NOMO-1 treated with DMSO at 0.1 percent for 48 hours (cell line): ENCODE data around the gene EXOC2.
A peak's percentile ranks its signal among the peaks of the same experiment; 100 is the strongest.
"Not testable (repeated sequence)": the region's sequence is repeated elsewhere in the genome, so short reads cannot be mapped to it uniquely, and the experiment has no call there.

Experiments used
- DNase-seq: peaks from one replicate; lab custom pipeline; 2025; ENCODE audit not compliant: unreplicated experiment; lab: John Stamatoyannopoulos, UW

Gene EXOC2

DNA sequence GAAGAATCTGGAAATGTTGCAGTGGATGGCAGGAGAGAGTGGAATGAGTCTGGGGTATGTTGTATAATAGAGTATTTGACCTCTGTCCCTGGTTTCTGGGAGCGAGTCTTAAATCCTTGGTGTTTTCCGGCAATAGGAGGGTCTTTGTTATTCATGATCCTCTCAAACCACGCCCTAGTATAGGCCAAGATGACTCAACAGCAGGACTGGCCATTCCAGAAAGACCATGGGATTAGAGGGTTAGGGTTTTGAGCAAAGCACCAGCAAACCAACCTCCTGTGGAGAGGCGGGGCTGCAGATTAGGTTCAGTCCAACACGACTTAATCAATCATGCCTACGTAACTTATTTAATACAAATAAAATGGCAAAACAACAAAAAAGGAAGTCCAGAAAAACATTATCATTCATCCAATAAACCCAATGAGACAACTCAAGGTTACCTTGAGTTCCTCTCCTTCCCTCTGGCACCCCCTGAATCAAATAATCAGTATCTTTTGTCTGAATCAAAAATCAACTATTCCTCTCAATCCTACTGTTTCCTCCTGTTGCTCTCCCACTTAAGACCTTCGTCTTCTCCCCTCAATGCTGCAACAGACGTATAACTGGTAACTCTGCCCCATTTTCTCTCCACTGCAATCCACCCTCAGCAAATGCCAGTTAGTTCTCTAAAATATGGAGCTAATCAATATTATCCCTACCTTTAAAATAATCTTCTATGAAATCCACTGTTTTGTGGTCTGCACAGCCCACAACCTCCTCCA lies 51.5 kb downstream of the EXOC2 start:
- DNase-seq, result no peak

DNA sequence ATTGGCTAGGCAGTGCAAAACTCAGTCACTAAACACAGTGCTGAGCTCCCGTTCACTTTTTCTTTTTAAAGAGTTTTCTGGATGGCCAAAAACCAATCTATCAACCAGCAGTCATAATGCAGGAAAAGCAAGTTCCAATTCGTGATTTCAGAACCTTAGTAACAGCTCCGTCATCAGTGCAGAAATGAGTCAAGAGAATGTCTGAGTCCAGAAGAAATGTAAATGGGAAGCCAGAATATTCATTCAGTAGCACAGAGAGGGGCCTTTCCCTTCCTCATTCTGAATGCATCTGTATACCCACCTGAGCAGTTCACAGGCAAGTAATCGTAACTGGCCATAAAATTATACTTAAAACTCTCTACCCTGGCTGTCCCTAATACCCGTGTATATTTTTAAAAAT lies 56.5 kb downstream of the EXOC2 start:
- no peak for DNase-seq

DNA sequence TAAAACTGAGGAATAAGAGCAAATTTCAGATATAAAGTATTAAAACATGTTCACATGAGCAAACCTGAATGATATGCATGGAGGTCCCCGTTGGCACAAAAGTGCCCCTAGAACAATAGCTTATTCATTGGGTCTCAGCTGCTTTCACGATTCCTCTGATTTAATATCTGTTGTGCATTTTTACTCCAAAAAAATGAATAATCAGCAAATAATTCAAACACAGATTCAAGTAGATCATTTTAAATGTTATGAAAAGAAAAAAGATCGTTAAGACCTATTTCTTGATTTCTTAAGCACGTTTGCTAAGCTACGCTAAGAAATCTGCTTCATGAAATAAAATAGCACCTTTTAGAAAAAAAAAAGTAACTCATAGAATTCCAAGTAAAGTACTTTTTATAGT lies 57.7 kb downstream of the EXOC2 start:
- no peak for DNase-seq

DNA sequence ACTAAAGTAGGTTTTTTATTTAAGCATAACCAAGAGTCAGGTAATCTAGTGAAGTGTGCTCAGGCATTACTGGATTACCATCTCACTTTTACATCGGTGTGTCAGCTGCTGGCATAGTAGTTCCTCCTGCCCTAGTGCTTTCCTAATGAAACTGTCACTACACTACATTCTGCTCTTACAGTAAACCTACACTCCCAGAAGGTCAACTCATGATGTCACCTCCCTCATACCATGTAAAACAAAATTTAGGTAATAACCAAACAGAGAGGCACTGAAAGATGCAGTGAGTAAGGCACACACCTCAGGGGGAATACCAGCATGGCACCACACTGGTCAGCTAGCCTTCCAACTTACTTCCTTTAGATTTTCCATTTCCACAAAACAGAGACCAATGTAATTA lies 59.3 kb downstream of the EXOC2 start:
- DNase-seq, result no peak

DNA sequence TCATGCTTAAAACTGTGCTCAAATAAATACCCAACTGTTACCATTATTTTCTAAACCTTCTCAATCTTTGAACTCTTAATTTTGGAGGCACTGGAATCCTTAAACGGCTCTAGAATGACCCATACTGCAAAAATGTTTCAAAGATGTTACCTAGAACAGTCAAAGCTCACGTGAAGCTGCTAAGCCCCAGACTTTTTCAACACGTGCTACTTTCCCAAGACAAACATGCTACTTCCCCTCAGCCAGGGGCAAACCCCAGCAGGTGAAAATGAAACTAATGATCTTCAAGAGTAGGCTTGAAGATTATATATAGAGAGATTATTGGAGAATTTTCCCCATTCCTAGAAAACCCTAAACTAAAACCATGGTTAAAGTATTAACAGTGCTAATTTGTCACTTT lies 64.2 kb downstream of the EXOC2 start:
- no peak for DNase-seq

DNA sequence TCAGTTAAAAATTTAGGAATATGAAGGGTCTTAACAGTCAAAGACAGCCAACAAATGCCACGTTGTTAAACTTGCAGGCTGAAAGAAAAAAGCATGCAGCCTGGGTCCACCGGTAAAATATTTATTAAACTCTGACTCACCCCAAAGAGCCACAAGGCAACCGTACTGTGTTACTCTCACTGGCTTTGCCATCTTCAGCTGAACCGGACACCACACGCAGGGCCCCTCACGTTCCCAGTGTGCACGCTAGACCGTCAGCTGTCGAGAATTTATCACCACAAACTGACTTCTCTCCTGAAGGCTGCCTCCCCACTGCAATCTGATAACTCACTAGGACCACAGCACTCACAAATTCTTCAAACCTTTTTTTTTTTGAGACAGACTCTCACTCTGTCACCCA lies 66.7 kb downstream of the EXOC2 start:
- DNase-seq, result no peak

DNA sequence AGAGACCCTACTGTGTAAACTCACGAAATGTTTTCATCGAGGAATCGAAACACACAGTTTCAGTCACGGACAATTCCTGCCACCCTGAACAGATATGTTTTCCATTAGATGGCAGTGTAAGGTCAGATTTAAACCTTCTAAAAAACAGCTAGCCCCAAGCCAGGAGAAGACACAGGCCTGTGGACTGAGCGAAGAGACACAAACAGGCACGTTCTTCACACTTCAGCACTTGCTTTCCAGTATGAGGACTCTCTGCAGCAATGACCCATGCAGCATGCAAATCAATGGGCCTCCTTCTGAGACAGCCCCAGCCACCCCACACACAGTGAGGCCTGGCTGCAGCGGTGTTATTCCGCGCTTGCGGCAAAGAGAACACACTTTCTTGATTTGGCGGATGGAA lies 68.0 kb downstream of the EXOC2 start:
- no peak for DNase-seq

DNA sequence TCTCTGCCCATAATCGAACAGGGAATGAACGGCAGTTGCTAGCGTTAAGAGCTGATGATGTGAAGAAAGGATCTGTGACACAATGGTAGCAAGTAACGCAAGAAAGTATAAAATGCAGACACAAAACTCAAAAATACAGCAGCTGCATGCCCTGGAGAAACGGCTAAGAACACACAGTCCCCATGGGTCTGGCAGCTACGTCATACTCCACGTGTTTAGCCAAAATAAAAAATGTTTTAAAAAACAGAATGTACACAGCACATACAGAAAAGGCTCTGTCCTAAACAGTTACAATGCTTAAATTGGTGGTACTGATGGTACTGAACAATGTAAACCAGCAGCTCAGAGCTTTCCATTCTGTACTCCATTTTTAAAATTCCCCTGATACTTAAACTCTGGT lies 70.5 kb downstream of the EXOC2 start:
- DNase-seq, result no peak

DNA sequence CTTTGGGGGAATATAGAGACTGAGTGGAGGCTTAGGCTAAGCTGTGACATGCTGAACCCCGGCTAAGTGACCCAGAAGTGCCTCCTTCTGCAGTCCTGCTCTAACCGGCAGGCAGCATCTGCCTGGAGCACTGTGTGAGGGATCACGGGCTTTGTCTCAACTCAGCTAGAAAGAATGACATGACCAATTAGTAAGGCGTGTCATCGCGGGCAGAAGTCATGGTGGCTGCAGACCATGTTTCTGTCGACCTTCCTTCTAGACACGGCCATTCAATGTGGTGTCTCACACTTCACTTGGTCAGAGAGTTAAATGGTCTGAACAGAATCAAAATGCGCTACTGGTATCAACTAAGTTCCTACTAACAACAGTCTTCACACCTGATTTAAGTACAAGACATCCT lies 71.0 kb downstream of the EXOC2 start:
- no peak for DNase-seq

DNA sequence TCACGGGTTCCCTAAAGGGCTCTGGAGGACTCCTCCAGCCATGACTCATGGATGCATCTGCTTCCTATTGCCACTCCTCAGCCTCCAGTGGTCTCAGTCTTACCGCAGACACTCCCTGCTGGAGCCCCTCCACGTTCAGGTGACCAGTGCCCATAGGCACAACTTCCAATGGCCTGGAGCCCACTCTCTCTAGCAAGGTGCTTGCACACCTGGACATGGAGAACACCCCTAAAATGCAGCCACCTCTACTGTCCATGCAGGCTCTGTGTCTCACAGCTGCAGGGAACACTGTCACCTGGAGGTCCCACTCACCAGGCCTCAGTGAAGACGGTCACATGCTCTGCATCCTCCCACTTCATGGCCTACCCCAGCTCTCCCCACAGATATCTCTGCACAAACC lies 72.0 kb downstream of the EXOC2 start:
- no peak for DNase-seq

DNA sequence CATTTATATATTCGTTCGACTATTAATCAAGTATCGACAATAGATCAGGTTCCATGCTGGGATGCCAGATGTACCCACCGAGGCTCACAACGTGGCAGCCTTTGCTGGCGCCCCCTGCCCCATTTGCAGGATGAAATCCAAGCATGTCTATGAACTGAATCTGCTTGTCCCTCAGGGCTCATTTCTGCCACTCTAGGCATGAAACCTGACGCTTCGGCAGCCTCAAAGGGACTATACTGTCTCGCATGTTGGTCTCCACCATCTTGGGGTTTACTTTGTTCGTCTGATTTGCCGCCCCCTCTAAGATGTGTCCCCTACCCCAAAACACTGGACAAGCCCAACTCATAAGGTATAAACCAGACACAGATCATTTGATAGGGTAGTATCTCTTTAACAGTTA lies 72.8 kb downstream of the EXOC2 start:
- no peak for DNase-seq

DNA sequence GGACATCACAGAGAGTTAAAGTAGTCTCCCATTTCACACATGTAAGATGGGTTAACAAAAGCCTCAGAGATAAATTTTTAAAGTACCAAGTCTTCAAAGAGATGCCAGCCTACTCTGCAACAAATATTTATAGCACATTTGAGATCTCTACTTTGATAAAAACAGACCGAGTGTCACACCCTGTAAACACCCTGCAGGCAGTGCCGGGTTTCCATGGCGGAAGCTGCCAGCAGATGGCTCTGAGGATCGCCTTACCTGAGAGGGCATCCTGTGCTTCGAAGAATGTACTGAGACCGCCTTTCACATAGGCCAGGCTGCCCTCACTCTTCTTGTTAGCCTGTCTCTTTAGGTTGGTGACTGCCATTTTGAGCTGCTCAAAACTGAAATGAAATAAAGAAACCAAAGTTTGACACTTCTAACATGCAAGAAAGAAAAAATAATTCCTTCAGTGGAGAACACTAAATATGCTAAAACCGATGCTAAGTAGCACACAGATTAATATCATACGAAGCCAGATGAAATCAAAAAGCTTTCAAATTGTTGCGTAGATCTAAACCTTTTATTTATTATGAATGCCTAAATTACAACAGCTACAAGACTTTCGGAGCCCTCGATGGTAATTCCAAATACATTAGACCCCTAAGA lies 75.4 kb downstream of the EXOC2 start:
- DNase-seq, result no peak

DNA sequence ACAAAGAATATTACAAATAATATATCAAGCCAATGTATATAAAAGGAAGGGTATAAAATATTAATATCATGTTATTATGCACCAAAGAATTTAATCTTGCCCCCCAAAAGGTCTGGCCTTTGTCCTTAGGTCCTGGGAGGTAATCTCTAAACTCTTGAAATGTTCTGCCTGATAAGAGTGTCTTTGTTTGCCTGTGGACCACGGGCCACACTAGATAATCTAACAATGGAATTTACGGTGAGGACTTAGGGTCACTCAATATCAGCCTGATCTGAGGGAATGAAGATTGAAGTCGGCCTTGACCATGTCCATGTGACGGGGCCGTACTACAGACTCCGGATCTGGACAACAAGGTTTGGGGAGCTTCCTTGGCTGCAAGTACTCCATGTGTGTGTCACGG lies 79.0 kb downstream of the EXOC2 start:
- DNase-seq, result no peak

DNA sequence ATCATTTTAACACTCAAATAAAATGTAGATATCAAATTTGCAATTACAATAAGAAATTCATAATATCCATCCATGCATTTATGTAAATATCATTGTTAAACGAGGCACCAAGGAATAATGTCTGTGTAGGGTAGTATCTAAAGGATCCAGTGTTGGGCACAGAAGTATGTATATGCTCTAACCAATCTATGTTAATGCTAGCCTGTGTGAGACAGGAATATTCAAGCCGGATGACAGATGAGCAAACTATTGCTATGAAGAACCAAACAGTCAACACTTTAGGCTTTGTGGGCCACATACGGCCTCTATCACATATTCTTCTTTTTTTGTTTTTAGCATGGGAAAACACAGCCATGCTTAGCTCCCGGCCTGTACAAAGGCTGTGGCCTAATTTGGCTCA lies 81.0 kb downstream of the EXOC2 start:
- DNase-seq, result no peak

DNA sequence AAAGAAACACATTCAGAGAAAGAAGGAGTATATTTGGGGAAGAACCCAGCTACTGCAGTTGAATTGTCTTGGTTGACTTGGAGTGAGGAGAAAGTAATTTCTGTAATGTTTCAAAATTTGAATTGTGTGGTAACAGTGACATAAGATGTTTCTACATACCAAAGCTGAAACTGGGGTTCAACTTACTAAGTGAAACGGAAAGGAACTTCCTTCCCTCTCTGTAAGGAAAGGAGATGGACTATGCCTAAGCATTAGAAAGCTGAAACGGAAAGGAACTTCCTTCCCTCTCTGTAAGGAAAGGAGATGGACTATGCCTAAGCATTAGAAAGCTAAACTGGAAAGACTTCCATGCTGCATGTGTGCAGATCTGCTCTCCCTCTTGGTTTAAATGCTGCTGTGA lies 82.1 kb downstream of the EXOC2 start:
- DNase-seq, result peak; percentile 71

DNA sequence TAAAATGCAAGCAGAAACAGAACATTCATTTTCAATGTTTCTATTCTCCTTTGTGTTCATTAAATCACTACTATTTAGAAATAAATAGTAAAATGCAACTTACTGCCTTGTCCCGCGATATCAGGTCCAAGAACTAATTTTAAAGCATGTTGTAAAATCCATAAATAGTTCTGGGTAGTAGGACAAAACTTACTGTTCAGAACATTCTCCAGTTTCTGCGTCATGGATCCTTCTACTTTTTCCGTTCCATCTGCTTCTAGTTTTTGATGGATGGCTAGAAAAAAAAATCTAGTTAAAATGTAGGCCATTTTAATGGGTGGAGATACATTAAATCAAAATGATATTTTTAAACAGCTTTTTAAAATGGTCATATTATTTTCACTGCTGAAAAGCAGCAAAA lies 83.0 kb downstream of the EXOC2 start:
- DNase-seq, result no peak

DNA sequence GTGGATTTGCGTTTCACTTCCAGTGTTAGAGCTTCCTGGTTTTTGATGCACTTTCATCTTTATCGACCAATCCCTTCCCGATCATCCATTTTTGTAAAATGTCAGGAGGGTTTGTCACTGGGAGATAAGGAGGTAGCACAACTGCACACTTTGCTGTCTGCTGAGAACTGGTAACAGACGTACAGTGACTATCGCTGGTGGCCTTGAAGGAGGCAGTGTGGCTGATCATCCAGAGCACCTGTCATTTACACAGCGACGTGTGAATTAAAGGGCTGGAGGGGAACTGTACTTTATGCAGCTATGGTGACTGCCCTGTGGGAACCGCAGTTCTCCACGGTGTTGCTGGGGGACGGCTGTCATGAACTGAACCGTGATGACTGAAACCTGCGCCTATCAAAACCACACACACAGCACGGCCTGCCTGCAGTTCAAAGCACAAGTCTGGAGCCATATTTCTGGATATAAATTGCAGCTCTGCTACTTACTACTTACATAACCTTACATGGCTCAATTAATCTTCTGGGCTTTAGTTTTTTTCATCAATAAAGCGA lies 86.0 kb downstream of the EXOC2 start:
- DNase-seq, result no peak

DNA sequence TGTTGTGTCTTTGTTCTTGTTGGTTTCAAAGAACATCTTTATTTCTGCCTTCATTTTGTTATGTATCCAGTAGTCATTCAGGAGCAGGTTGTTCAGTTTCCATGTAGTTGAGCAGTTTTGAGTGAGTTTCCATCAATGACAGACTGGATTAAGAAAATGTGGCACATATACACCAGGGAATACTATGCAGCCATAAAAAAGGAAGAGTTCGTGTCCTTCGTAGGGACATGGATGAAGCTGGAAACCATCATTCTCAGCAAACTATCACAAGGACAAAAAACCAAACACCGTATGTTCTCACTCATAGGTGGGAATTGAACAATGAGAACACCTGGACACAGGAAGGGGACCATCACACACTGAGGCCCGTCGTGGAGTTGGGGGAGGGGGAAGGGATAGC lies 87.0 kb downstream of the EXOC2 start:
- not testable (repeated sequence) for DNase-seq

DNA sequence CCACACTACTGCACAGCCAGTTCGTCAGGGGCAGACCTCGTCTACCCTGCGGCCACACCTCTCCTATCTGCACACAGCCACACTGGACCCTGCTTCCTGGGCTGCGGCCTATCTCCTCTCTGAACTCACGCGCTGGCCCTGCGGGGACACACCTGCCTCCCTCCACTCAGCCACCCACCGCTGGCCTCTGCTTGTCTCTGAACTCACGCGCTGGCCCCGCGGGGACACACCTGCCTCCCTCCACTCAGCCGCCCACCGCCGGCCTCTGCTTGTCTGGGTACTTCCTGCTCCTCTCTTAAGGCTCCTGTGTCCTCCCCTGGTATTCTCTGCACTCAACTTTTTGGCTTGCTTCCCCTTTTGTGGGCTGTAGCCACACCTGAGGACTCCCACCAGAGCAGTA lies 88.4 kb downstream of the EXOC2 start:
- no peak for DNase-seq

DNA sequence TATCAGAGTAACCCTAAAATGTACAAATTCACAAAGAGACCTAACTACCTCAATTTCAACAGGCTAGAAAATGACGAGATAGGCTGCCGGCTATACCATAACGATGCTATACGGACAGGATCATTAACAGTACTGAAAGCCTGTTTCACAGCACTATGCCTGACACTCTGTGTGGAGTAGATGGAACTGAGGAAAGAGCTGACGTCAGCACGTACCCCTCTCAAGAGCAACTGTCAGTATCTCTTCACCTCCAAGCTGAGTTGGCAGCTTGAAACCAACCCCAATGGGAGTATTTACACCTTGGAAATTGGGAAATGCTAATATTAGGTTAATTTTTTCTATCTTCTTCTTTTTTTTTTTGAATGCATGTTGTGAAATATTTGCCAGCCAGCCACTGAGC lies 89.7 kb downstream of the EXOC2 start:
- no peak for DNase-seq

DNA sequence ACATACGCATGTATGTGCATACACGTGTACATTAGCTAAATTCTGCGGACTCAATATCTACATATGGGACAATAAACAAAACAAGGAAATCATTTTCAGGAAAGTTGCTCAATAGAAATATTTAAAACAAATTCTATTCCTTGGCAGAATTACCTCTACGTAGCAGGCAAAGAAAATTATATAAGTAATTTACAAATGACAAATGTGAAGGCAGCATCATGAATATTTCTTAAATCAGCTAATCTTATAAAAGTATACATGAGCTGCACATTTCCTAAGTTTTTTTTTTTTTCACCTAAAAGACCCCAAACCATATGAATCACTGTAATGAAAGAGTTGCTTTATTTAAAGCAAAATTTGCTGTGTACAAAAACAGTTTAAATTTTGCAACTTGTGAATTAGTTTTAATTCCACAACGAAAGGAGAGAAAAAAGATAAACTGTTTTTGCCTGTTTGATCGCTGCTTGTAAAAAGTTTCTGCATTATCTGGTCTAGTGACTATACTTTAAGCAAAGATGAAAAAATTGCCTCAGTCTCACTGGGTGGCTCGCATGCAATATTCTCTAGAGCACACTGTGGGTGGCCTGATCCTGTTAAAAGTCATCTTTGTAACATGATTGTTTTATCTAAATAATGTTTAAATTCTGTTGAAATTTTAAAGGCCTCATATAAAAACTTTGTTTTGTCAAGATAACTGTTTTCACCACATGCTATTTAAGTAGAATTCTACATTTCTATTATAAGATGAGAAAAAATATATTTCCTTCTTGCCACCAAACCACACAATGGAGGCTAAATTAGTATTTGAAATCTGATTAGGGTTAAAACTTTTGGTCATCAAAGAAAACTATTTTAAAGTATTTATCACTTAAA lies 93.1 kb downstream of the EXOC2 start:
- DNase-seq, result no peak

DNA sequence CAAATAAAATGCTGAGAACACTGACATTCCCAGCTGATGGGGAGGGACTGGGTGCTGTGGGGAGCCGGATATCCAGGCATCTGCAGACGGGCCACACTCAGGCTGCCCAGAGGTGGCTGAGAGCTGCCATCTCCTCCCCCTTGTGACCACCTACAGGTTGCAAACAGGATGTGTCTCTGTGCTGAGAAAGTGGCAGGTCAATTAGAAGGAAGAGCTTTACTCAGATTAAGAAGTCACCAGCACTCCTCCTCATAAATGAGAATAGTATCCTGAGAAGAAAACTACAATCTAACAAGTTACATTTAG lies 99.1 kb downstream of the EXOC2 start:
- no peak for DNase-seq
